Uterus (tissue), 2 donors: ENCODE data around the gene ZNF3.

ENCODE experiments used
- CTCF ChIP-seq, 4 experiments: fragments of 200-600 bp in 2 of 4; fragments of 450-650 bp in 2 of 4; sonication (generic) in 2 of 4; IDR thresholded peaks; one replicate each; pipeline ENCODE4 v1.5.1; 2016 to 2019; ENCODE audit warnings: antibody characterized with exemption in 4 of 4, mild to moderate bottlenecking in 2 of 4, moderate library complexity in 1 of 4
- POLR2A ChIP-seq, 2 donors: fragments of 450-650 bp; IDR thresholded peaks; one replicate each; pipeline ENCODE4 v1.6.1; 2016; ENCODE audit warnings: antibody characterized with exemption in 2 of 2, mild to moderate bottlenecking in 1 of 2, moderate library complexity in 1 of 2

GRCh38 chr7:100109521-100110163, 28.1 kb upstream of the ZNF3 start:
- no peak for TF ChIP-seq CTCF (IDR thresholded peaks at IDR 0.05)
- TF ChIP-seq POLR2A (IDR thresholded peaks at IDR 0.05) = no peak
